D341Med (cell line): Measurements from ENCODE around the gene NCBP3.

Experiments used
- DNase-seq: peaks from one replicate; pipeline ENCODE4 v3.0.0; 2012; ENCODE audit warnings: low spot score

The NCBP3 gene, protein sequence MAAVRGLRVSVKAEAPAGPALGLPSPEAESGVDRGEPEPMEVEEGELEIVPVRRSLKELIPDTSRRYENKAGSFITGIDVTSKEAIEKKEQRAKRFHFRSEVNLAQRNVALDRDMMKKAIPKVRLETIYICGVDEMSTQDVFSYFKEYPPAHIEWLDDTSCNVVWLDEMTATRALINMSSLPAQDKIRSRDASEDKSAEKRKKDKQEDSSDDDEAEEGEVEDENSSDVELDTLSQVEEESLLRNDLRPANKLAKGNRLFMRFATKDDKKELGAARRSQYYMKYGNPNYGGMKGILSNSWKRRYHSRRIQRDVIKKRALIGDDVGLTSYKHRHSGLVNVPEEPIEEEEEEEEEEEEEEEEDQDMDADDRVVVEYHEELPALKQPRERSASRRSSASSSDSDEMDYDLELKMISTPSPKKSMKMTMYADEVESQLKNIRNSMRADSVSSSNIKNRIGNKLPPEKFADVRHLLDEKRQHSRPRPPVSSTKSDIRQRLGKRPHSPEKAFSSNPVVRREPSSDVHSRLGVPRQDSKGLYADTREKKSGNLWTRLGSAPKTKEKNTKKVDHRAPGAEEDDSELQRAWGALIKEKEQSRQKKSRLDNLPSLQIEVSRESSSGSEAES

DNA sequence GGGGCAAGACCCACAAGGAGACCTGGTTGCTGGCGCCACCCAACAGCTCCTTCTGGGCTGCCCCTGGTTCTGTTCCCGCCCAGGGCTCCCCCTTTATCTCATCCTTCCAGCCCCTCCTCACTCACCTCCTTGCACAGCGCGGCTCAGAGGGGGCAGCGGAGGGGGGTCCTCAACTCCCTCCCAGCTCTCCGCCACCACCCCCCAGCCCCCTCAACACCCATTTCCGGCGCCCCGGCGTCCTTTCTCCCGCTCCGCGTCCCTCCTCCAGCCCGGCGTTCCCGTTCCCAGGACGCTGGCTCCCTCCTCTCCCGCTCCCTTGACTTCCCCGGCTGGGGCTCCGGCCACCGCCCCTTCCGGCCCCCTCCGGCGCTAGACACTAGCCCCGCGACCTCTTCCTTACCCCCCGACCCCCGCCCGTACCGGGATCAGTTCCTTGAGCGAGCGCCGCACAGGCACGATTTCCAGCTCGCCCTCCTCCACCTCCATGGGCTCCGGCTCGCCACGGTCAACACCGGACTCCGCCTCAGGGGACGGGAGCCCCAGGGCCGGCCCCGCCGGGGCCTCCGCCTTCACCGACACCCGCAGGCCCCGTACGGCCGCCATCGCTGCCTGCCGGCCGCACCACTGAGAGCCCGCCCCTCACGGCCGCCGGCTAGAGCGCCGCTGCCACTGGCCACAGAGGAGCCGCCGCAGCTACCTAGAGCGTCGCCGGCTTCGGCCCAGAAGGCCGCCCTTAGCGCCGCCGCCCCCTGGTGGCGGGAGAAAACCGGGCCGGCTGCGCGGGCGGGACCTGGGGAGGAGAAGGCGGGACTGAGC lies at the start of gene NCBP3:
Gene NCBP3 (minus strand): TSS at position 626 of the 816 bp plus-strand sequence. CDS start 23 bp downstream, at position 603.
- peak; percentile 92 for DNase-seq

DNA sequence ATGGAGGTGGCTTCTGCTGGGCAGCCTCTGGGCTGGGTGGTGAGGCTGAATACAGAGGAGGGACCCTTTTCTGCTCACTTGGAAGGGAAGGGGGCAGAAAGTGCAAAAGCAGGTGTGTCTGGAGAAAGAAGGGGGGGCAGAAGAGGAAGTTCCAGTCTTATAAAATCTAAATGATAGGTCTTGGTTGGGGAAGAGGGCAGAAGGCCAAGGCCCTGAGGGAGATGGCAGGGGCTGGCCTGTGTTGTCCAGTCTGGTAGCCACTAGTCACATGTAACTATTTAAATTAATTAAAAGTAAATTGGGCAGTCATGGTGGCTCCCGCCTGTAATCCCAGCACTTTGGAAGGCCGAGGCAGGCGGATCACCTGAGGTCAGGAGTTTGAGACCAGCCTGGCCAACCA lies 49.3 kb upstream of the NCBP3 start:
- no peak for DNase-seq

DNA sequence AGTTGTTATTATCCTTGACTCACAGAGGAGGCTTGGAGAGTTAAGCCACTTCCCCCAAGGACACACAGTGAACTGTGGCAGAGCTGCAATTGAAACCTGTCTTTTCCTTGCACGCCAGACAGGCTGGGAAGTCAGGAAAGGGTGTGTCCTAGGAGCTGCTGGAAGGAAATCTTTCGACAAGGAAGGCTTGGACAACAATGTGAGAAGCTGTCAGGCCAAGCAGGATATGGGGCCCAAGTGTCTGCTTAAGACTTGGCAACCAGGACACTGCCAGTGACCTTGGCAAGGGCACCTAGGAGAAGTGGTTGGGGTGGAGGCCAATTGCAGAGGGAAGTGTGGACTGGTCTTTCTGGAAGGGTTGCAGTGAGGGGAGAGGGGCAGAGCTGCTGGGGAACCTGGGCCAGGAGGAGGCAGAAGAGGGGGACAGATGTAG lies 48.9 kb upstream of the NCBP3 start:
- DNase-seq: no peak

DNA sequence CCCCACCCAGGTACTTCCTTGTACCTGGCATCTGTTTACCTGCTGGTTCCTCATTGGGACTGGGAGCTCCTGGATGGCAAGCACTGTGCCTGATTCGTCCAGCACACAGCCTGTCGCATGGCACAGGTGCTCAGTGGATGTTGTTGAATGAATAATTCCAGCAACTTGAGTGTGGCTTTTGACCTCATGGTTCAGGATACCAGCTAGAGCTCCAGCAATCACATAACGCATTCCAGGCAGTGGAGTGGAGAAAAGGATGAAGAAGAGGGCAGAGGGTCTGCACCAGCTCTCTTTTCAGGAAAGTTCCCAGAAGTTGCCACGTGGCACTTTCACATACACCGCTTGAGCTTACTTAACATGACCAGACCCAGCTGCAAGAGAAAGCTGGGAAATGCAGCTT lies 48.1 kb upstream of the NCBP3 start:
- DNase-seq: no peak

- no peak for DNase-seq
Observed at GRCh38 chr17:3893720-3894116, 47.7 kb upstream of the NCBP3 start.

- DNase-seq: peak; percentile 93
Observed at GRCh38 chr17:3893003-3893719, 47.1 kb upstream of the NCBP3 start, which contains the start of gene CAMKK1. Gene CAMKK1, minus strand, starts transcription at chr17:3893053. Its CDS starts 7,366 bp downstream, at chr17:3885687.

DNA sequence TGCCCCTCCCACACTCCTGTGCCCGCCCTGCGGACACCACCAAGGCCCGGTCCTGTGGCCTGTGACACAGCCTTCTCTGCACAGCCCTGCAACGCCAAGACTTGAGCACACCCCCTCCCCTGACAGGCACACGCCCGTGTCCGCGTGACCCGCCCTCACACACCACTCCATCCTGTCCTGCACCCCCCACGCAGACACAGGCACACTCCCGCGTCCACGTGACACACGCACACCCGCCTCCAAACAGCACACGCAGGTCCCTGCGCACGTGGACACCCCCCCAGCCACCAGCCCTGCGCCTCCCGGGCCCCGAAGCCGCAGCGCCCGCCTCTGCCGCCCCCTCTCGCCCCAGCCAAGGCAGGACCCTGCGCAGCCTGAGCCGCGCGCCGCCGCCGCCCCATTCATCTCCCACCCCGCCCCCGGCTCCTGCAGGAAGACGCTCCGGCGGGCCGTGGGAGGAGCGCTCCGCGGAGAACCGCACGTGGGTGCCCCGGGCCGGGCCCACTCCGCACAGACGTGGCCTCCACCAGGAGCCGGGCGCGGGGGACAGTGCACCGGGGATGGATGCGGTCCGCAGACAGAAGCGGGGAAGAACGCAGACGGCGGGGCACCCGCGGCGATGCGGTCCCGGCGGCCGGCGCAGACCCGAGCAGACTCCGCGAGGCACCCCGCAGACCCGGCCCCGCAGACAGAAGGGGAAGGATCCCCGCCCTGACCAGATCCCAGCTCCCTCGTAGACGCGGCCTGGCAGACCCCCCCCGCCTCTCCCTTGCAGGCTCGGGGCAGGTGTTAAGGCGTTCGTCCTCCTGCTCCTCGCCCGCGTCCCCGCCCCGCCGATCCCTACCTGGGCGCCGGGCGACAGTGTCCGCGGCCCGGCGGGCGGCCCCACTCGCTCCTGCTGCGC lies 46.3 kb upstream of the NCBP3 start:
- DNase-seq: peak; percentile 53

- no peak for DNase-seq
Observed at GRCh38 chr17:3891626-3892094, 45.6 kb upstream of the NCBP3 start.

DNA sequence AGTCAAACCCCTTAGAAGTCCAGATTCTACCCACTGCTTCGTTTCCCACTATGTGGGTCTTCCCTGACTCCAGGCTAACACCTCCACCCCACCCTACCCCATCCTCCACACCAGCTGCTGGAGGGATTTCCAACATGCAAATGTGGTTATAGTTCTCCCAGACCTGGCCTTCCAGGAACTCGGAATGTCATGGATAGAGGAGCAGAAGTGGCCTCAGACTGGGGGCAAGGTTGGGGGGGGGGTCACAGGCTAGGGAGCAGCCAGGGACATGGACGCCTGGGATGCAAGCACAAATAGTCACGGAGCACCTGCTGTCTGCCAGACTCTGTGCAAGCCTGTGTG lies 44.8 kb upstream of the NCBP3 start:
- DNase-seq: no peak

GRCh38 chr17:3890082-3890877 lies 44.2 kb upstream of the NCBP3 start:
- DNase-seq: peak; percentile 78

- DNase-seq: no peak
Observed at GRCh38 chr17:3889325-3890012, 43.4 kb upstream of the NCBP3 start.

GRCh38 chr17:3888343-3889171 lies 42.5 kb upstream of the NCBP3 start:
- peak; percentile 70 for DNase-seq

DNA sequence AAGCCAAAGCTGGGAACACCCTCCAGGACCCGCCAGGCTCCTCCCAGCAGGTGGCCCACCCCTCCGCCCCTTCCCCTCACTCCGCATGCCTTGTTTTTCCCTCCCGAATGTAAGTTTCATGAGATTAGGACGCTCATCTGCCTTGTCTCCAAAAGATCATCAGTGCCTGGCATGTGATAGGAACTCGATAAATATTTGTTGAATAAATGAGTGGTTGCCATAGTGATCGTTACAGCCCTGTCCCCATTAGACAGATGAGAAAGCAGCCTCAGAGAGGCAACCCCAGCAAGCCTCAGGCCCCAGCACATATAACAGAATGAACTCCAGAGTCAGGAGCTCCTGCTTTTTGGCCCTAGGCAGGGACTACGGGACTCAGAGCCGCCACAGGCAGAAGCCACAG lies 41.8 kb upstream of the NCBP3 start:
- DNase-seq: no peak

DNA sequence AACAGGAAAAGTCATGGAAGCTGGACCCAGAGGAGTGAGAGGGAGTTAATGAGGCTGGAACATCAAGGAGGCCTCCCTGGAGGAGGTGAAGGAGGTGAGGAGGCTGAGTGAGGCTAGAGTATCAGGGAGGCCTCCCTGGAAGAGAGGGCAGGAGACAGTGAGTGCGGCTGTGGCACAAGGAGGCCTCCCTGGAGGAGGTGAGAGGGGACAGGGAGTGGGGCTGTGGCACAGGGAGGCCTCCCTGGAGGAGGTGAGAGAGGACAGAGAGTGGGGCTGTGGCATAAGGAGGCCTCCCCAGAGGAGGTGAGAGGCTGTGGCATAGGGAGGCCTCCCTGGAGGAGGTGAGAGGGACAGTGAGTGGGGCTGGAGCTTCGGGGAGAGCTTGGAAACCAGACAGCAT lies 41.3 kb upstream of the NCBP3 start:
- DNase-seq: no peak

GRCh38 chr17:3886776-3887175 lies 40.7 kb upstream of the NCBP3 start:
- no peak for DNase-seq

GRCh38 chr17:3885970-3886369 lies 39.9 kb upstream of the NCBP3 start:
- no peak for DNase-seq

DNA sequence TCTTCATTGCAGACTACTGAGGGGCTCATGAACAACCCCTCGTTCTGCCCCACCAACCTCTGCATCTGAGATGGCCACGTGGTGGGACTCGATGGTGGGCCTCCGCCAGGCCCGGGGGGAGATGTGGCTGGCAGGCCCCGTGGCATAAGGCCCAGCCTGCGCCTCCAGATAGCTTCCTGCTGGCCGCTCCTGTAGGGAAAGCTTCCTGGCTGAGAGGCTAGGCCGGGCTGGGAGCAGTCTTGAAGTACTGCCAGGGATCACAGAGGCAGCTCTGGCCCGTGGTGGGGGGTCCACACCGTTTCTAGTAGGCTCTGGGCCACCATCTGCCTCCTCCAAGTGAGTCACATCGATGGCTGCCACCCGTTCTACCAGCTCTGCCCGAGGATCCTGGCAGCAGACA lies 39.2 kb upstream of the NCBP3 start:
- DNase-seq: no peak

DNA sequence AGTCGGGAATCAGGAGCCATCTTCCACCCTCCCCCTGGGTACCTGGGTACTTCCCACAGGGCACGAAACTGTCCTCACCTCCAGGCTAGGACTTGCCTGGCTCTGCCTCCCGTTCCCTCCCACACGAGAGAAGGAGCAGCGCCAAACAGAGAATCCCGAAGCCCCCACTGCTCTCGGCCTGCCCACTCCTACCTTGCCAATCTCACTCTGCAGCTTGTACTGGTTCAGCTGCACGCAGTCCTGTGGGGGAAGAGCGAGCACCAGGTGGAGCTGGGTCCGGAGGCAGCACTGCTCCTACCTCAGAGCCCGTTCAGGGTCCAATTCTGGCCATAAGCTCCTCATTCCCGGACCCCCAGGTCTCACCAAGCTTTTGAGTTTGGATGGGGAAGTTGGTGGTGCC lies 38.1 kb upstream of the NCBP3 start:
- no peak for DNase-seq

DNA sequence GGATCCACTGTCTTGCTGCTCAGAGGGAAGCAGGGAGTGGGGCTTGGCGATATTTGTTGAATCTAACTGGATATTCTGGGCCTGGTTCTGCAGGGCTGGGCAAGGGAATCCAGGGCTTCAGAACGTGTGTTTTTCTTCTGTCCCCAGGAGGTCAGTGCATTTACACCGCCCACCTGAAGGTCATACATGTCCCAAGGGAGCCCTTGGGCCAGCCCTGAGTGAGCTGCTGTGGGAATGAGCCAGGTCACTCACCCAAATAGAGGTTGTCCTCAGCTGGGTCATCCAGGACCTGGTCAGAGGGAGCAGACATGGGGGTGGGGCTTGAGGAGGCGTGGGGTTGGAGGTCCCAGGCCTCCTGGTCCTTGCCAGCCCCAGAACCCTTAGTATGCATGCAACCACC lies 36.2 kb upstream of the NCBP3 start:
- DNase-seq: no peak
